H9 (cell line): ENCODE measurements around the gene STH. TPM values are rescaled to one million over a fixed set of nuclear protein-coding genes. Genes with fewer than 3 reads are reported as not detected.

Experiments used
- DNase-seq: peaks from one replicate; pipeline ENCODE4 v3.0.0-alpha.2; 2017
- H2AFZ ChIP-seq: one replicate; pipeline ENCODE4 v1.6.1; 2013; ENCODE audit warnings: mild to moderate bottlenecking, low read length, control low read depth, moderate library complexity
- H2AK5ac ChIP-seq: 2 replicates; pipeline ENCODE4 v1.6.1; 2013; ENCODE audit warnings: low read length, control low read depth, mixed read lengths; ENCODE audit not compliant: insufficient read length
- H2BK120ac ChIP-seq: one replicate; pipeline ENCODE4 v1.6.1; 2013; ENCODE audit warnings: low read depth, mild to moderate bottlenecking, low read length, control low read depth, inconsistent platforms; ENCODE audit not compliant: poor library complexity, severe bottlenecking
- H2BK12ac ChIP-seq: 2 replicates; pipeline ENCODE4 v1.6.1; 2013; ENCODE audit warnings: low read length, control low read depth, mixed read lengths, low read depth; ENCODE audit not compliant: insufficient read length
- H2BK15ac ChIP-seq: 2 replicates; pipeline ENCODE4 v1.6.1; 2013; ENCODE audit warnings: low read depth, low read length, control low read depth
- H2BK20ac ChIP-seq: one replicate; pipeline ENCODE4 v1.6.1; 2013; ENCODE audit warnings: low read depth, mild to moderate bottlenecking, low read length, control low read depth, inconsistent platforms; ENCODE audit not compliant: poor library complexity, severe bottlenecking
- H2BK5ac ChIP-seq: 2 replicates; pipeline ENCODE4 v1.6.1; 2013; ENCODE audit warnings: low read length, control low read depth, mixed read lengths; ENCODE audit not compliant: insufficient read length
- H3K14ac ChIP-seq: 2 replicates; pipeline ENCODE4 v1.6.1; 2013; ENCODE audit warnings: low read length, control low read depth; ENCODE audit not compliant: insufficient read depth
- H3K18ac ChIP-seq: 2 replicates; pipeline ENCODE4 v1.6.1; 2013; ENCODE audit warnings: low read depth, mild to moderate bottlenecking, mixed read lengths, low read length, control low read depth; ENCODE audit not compliant: insufficient read length
- H3K23ac ChIP-seq: 2 replicates; pipeline ENCODE4 v1.6.1; 2013; ENCODE audit warnings: low read length, control low read depth, mixed read lengths, low read depth; ENCODE audit not compliant: insufficient read length
- H3K23me2 ChIP-seq: 2 replicates; pipeline ENCODE4 v1.6.1; 2013; ENCODE audit warnings: low read depth, mild to moderate bottlenecking, mixed read lengths, low read length, control low read depth; ENCODE audit not compliant: insufficient read length, poor library complexity, severe bottlenecking
- H3K27ac ChIP-seq: 2 replicates; pipeline ENCODE4 v1.5.1; 2013; ENCODE audit warnings: low read length, control low read depth, mixed read lengths, low read depth; ENCODE audit not compliant: insufficient read length
- H3K27me3 ChIP-seq: 2 replicates; pipeline ENCODE4 v1.6.1; 2013; ENCODE audit warnings: low read length, control low read depth, inconsistent platforms; ENCODE audit not compliant: insufficient read depth
- H3K4ac ChIP-seq: 2 replicates; pipeline ENCODE4 v1.6.1; 2013; ENCODE audit warnings: low read depth, mild to moderate bottlenecking, control low read depth, inconsistent platforms, low read length, moderate library complexity
- H3K4me1 ChIP-seq: 2 replicates; pipeline ENCODE4 v1.6.1; 2013; ENCODE audit warnings: low read length, control low read depth, inconsistent platforms; ENCODE audit not compliant: insufficient read depth
- H3K4me2 ChIP-seq: 2 replicates; pipeline ENCODE4 v1.6.1; 2013; ENCODE audit warnings: low read length, control low read depth, mixed read lengths; ENCODE audit not compliant: insufficient read length, insufficient read depth
- H3K56ac ChIP-seq: 2 replicates; pipeline ENCODE4 v1.6.1; 2013; ENCODE audit warnings: low read depth, mild to moderate bottlenecking, mixed read lengths, low read length, control low read depth; ENCODE audit not compliant: insufficient read length
- H3K79me1 ChIP-seq: 2 replicates; pipeline ENCODE4 v1.6.1; 2013; ENCODE audit warnings: low read depth, mild to moderate bottlenecking, moderate library complexity, low read length, control low read depth, inconsistent platforms; ENCODE audit not compliant: insufficient read depth, poor library complexity, severe bottlenecking
- H3K79me2 ChIP-seq: 2 replicates; pipeline ENCODE4 v1.6.1; 2013; ENCODE audit warnings: low read length, control low read depth, inconsistent platforms; ENCODE audit not compliant: insufficient read depth
- H3K9ac ChIP-seq: 2 replicates; pipeline ENCODE4 v1.6.1; 2013; ENCODE audit warnings: low read length, control low read depth, mixed read lengths; ENCODE audit not compliant: insufficient read length; ENCODE audit errors: extremely low read depth
- H3K9me3 ChIP-seq: one replicate; pipeline ENCODE4 v1.6.1; 2013; ENCODE audit warnings: low read depth, low read length, inconsistent platforms; ENCODE audit not compliant: control insufficient read depth
- H3T11ph ChIP-seq: one replicate; pipeline ENCODE4 v1.6.1; 2013; ENCODE audit warnings: mild to moderate bottlenecking, low read length, control low read depth, inconsistent platforms
- H4K20me1 ChIP-seq: one replicate; pipeline ENCODE4 v1.6.1; 2013; ENCODE audit not compliant: control insufficient read depth, insufficient read length, insufficient read depth
- H4K5ac ChIP-seq: 2 replicates; pipeline ENCODE4 v1.6.1; 2013; ENCODE audit warnings: low read depth, mild to moderate bottlenecking, mixed read lengths, low read length, control low read depth; ENCODE audit not compliant: insufficient read length
- H4K8ac ChIP-seq: replicated peaks from 2 replicates; pipeline ENCODE4 v1.6.1; 2013; ENCODE audit warnings: low read length, control low read depth, mixed read lengths, low read depth; ENCODE audit not compliant: insufficient read length
- H4K91ac ChIP-seq: 2 replicates; pipeline ENCODE4 v1.6.1; 2013; ENCODE audit warnings: low read depth, mild to moderate bottlenecking, moderate library complexity, mixed read lengths, low read length, control low read depth; ENCODE audit not compliant: insufficient read length
- H3K27ac Mint-ChIP-seq, 3 experiments: 2 replicates in 2 of 3; 3 replicates in 1 of 3; pipeline ENCODE4 v1.8.0; 2020 to 2021; ENCODE audit warnings: mixed read lengths in 3 of 3, mild to moderate bottlenecking in 1 of 3, moderate library complexity in 1 of 3
- H3K27me3 Mint-ChIP-seq: 2 replicates; pipeline ENCODE4 v1.8.0; 2021; ENCODE audit warnings: low read depth, mild to moderate bottlenecking, moderate library complexity, mixed read lengths
- H3K36me3 Mint-ChIP-seq, 3 experiments: 2 replicates in 2 of 3; 3 replicates in 1 of 3; pipeline ENCODE4 v1.8.0; 2020 to 2021; ENCODE audit warnings: low read depth in 3 of 3, mixed read lengths in 3 of 3; ENCODE audit not compliant: insufficient read depth in 1 of 3
- H3K4me1 Mint-ChIP-seq, 2 experiments: 2 replicates each; pipeline ENCODE4 v1.8.0; 2020; ENCODE audit warnings: mixed read lengths in 2 of 2
- H3K4me3 Mint-ChIP-seq, 2 experiments: 2 replicates in 1 of 2; 3 replicates in 1 of 2; pipeline ENCODE4 v1.8.0; 2020 to 2021; ENCODE audit warnings: mild to moderate bottlenecking in 2 of 2, mixed read lengths in 2 of 2, moderate library complexity in 1 of 2
- H3K9me3 Mint-ChIP-seq, 2 experiments: 2 replicates in 1 of 2; 3 replicates in 1 of 2; pipeline ENCODE4 v1.8.0; 2020; ENCODE audit warnings: mild to moderate bottlenecking in 2 of 2, mixed read lengths in 2 of 2, moderate library complexity in 1 of 2
- WGBS: extraction: QIAGEN DNeasy Blood & Tissue Kit; methylation state at CpG from one replicate; pipeline ENCODE4 v1.1.7; 2013; ENCODE audit warnings: missing lambda C conversion rate, low lambda C conversion rate, mixed read lengths; ENCODE audit not compliant: insufficient read length; ENCODE audit errors: extremely low coverage; 5-methylcytosine and 5-hydroxymethylcytosine counted together
- total RNA-seq: library from RNA; stranded (reverse); gene quantifications from 2 replicates; pipeline ENCODE4 v1.2.1, GENCODE V29; 2021
- TF ChIP-seq, protein P1 (sequence below): fragments of 200-600 bp; sonication (generic); conservative IDR thresholded peaks from 3 replicates; pipeline ENCODE4 v1.8.0; 2021; ENCODE audit warnings: antibody characterized with exemption, mild to moderate bottlenecking

Gene STH
- total RNA-seq, 1 experiment from 2014 or later: not detected

DNA sequence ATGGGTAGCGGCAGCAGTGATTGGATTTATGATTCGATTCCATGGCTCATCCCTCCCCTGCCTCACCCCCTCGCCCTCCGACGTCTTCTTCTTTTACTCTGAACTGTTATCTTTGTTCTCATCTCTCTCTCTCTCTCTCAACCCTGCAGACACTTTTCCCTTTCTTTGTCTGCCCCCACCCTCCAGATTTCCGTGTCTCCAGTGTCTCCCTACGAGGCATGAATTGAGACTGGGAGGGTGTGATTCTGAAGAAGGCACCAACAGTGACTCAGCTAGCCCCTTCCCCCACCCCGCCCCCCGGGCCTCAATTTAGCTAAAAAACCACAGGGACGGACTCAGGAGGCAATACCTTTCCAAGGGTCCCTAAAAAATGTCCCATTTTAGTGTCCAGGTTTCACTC lies 47.6 kb upstream of the STH start:
- Histone ChIP-seq H2BK12ac (no peak overlapping the region), H3K23ac (no peak overlapping the region), H3K4ac (no peak overlapping the region), H2AFZ (no peak overlapping the region), H4K8ac (no peak overlapping the region), H2BK5ac (no peak overlapping the region), H3K9me3 (no peaks in the 10 kb centered on the region), H3K9ac (no peak overlapping the region), H4K5ac (no peak overlapping the region), H3K4me1 (no peaks in the 10 kb centered on the region), H3K23me2 (no peaks in the 10 kb centered on the region), H3K14ac (no peak overlapping the region), H4K91ac (no peak overlapping the region), H4K20me1 (no peaks in the 10 kb centered on the region), H3K56ac (no peak overlapping the region), H3K18ac (no peak overlapping the region), H3K79me2 (no peaks in the 10 kb centered on the region), H2BK15ac (no peak overlapping the region), H3K79me1 (no peaks in the 10 kb centered on the region), H3K27me3 (no peaks in the 10 kb centered on the region; the same call in 1 of the 2 replicates), H2BK120ac (no peak overlapping the region), H2AK5ac (no peak overlapping the region), H2BK20ac (no peak overlapping the region), H3K4me2 (no peak overlapping the region), H3T11ph (no peak overlapping the region), H3K27ac (no peak overlapping the region)
- Mint-ChIP-seq H3K36me3 (no peaks in the 10 kb centered on the region; a peak in 1 of 7 replicates), H3K9me3 (no peaks in the 10 kb centered on the region), H3K27me3 (peaks cover 33% of the 10 kb centered on the region), H3K4me1 (peaks cover 28 to 29% of the 10 kb centered on the region in 2 experiments), H3K4me3 (no peak overlapping the region), H3K27ac (peak overlapping the region in 1 of 3 experiments; percentile 19; a peak in 2 of 7 replicates)
- no peak for DNase-seq
- TF ChIP-seq, protein P1, sequence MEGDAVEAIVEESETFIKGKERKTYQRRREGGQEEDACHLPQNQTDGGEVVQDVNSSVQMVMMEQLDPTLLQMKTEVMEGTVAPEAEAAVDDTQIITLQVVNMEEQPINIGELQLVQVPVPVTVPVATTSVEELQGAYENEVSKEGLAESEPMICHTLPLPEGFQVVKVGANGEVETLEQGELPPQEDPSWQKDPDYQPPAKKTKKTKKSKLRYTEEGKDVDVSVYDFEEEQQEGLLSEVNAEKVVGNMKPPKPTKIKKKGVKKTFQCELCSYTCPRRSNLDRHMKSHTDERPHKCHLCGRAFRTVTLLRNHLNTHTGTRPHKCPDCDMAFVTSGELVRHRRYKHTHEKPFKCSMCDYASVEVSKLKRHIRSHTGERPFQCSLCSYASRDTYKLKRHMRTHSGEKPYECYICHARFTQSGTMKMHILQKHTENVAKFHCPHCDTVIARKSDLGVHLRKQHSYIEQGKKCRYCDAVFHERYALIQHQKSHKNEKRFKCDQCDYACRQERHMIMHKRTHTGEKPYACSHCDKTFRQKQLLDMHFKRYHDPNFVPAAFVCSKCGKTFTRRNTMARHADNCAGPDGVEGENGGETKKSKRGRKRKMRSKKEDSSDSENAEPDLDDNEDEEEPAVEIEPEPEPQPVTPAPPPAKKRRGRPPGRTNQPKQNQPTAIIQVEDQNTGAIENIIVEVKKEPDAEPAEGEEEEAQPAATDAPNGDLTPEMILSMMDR: no peak
- no CpG with 5 or more reads among the region's 10 CpGs for WGBS
